HG03571 (cell line): ENCODE data around the gene ARID1B.
A peak's percentile ranks its signal among the peaks of the same experiment; 100 is the strongest.

Experiments
- ATAC-seq: cut with Tn5 transposase; IDR thresholded peaks from one replicate; pipeline ENCODE4 v1.9.1; 2021; ENCODE audit not compliant: unreplicated experiment

Gene ARID1B

GRCh38 chr6:157066781-157067491, 289.8 kb downstream of the ARID1B start:
- ATAC-seq: no peak

GRCh38 chr6:157067507-157067906, 290.3 kb downstream of the ARID1B start:
- no peak for ATAC-seq

GRCh38 chr6:157068691-157069324, 291.6 kb downstream of the ARID1B start:
- ATAC-seq: peak; percentile 98

- ATAC-seq: no peak
Measured at GRCh38 chr6:157069585-157069984, 292.4 kb downstream of the ARID1B start.

- ATAC-seq: no peak
Measured at GRCh38 chr6:157070403-157071107, 293.4 kb downstream of the ARID1B start.

GRCh38 chr6:157072128-157072527, 294.9 kb downstream of the ARID1B start:
- no peak for ATAC-seq

- no peak for ATAC-seq
Measured at GRCh38 chr6:157073596-157073995, 296.4 kb downstream of the ARID1B start.

GRCh38 chr6:157074969-157075368, 297.8 kb downstream of the ARID1B start:
- no peak for ATAC-seq

GRCh38 chr6:157075549-157076450, 298.6 kb downstream of the ARID1B start:
- peak; percentile 85 for ATAC-seq

- ATAC-seq: no peak
Measured at GRCh38 chr6:157076451-157076822, 299.3 kb downstream of the ARID1B start.

- no peak for ATAC-seq
Measured at GRCh38 chr6:157077251-157077650, 300.1 kb downstream of the ARID1B start.

- ATAC-seq: no peak
Measured at GRCh38 chr6:157078326-157078725, 301.1 kb downstream of the ARID1B start.

GRCh38 chr6:157079277-157079676, 302.1 kb downstream of the ARID1B start:
- no peak for ATAC-seq

GRCh38 chr6:157079771-157080170, 302.6 kb downstream of the ARID1B start:
- no peak for ATAC-seq

- ATAC-seq: no peak
Measured at GRCh38 chr6:157080986-157081391, 303.8 kb downstream of the ARID1B start.

GRCh38 chr6:157083343-157083742, 306.2 kb downstream of the ARID1B start:
- no peak for ATAC-seq

- ATAC-seq: no peak
Measured at GRCh38 chr6:157086632-157087031, 309.5 kb downstream of the ARID1B start.

GRCh38 chr6:157087974-157088373, 310.8 kb downstream of the ARID1B start:
- ATAC-seq: no peak

- no peak for ATAC-seq
Measured at GRCh38 chr6:157088841-157089240, 311.7 kb downstream of the ARID1B start.

- no peak for ATAC-seq
Measured at GRCh38 chr6:157089258-157089657, 312.1 kb downstream of the ARID1B start.

GRCh38 chr6:157089851-157090250, 312.7 kb downstream of the ARID1B start:
- no peak for ATAC-seq
